ENCODE data around the gene PREX1.

- TF ChIP-seq CTCF (IDR thresholded peaks at IDR 0.05) (no peak), POLR2A (IDR thresholded peaks at IDR 0.05) (no peak)
These were observed 99.6 kb downstream of the PREX1 start for GRCh38 chr20:48728042-48728825.

Data from adrenal gland (tissue), 5 donors.